ENCODE results near the gene BEX4.
"Not testable (repeated sequence)": the region's sequence is repeated elsewhere in the genome, so short reads cannot be mapped to it uniquely, and the experiment has no call there.

BEX4 gene

GRCh38 chrX:103187953-103188475 lies 26.9 kb upstream of the BEX4 start:
- CTCF ChIA-PET: no interaction called here
- no peak for TF ChIP-seq CTCF (conservative IDR thresholded peaks at IDR 0.05; ENCODE audit: low read depth)
- DNase-seq (ENCODE audit: low spot score): no peak
- H3K27ac ChIP-seq: no peak overlapping the region
- POLR2A ChIA-PET (ENCODE audit: low non-redundant PET): no interaction called here

DNA sequence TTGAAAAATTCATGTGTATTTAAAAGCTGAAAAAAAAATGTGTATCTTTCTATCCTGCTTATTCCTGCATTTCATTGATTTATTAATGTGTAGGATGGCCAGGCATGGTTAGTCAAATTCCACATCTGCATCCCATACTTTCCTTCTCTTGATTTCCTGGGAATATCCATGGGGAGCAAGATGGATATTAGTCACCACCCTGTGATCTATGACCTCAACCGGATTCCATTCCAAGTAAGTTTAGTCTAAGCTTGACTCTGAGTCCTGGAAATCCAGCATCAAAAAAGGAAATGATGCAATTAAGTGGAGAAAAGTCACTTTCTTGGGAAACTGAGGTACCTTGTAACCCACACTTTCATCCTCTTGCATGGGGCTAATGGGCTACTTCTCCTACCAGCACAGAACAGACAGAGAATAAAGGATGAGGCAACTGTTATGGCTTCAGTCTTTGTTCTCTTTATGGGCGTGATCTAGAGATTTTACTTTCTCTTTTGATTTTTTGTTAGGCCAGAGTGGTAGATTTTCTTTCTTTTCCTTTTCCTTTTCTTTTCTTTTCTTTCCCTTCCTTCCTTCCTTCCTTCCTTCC lies 17.1 kb upstream of the BEX4 start:
- no peak overlapping the region for H3K27ac ChIP-seq
- peak; percentile 13 for DNase-seq (ENCODE audit: low spot score)
- no peak for TF ChIP-seq CTCF (conservative IDR thresholded peaks at IDR 0.05; ENCODE audit: low read depth)
- POLR2A ChIA-PET (ENCODE audit: low non-redundant PET): no interaction called here
- CTCF ChIA-PET: interaction anchor here (0.6 kb wide), 1 partner anchor 22 kb away, joined by 3 read pairs; no protein-coding TSS in a partner anchor

GRCh38 chrX:103198668-103199067 lies 16.2 kb upstream of the BEX4 start:
- DNase-seq (ENCODE audit: low spot score); H3K27ac ChIP-seq; POLR2A ChIA-PET (ENCODE audit: low non-redundant PET); CTCF ChIA-PET: not testable (repeated sequence)

GRCh38 chrX:103201041-103201440 lies 13.9 kb upstream of the BEX4 start:
- no peak for TF ChIP-seq CTCF (conservative IDR thresholded peaks at IDR 0.05; ENCODE audit: low read depth)
- CTCF ChIA-PET: no interaction called here
- no peak for DNase-seq (ENCODE audit: low spot score)
- POLR2A ChIA-PET (ENCODE audit: low non-redundant PET): no interaction called here
- H3K27ac ChIP-seq: no peak overlapping the region

DNA sequence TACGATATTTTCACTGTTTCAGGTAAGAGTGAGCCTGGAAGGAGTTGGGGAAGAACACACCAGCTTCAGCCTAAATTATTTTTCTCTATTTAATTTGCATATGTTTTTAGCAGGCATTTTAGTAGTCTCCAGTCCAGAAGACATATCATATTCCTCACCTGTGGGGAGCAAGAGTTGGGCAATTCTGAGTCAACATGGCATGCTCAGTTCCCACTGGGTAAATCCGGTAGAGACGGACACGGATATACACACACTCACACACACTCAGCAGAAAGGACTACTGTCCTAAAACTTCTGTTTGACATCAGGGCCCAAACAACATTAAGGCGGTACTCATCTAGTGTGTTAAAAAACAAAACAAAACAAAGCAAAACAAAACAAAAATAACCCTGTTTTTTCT lies 4.9 kb upstream of the BEX4 start:
- DNase-seq (ENCODE audit: low spot score): no peak
- POLR2A ChIA-PET (ENCODE audit: low non-redundant PET): no interaction called here
- CTCF ChIA-PET: interaction anchor here (0.6 to 1.5 kb wide), 3 partner anchors 15 to 60 kb away, joined by 3 to 5 read pairs (median 4); partner anchors contain the start of gene TCEAL8
- no peak overlapping the region for H3K27ac ChIP-seq
- no peak for TF ChIP-seq CTCF (conservative IDR thresholded peaks at IDR 0.05; ENCODE audit: low read depth)

- no peak overlapping the region for H3K27ac ChIP-seq
- ChIA-PET POLR2A (ENCODE audit: low non-redundant PET) (interaction anchor here (0.7 kb wide), 1 partner anchor 40 kb away, joined by 3 read pairs; no protein-coding TSS in a partner anchor), CTCF (interaction anchor here (0.5 to 1.5 kb wide), 7 partner anchors 13 to 297 kb away, joined by 3 to 13 read pairs (median 4); partner anchors contain the start of gene TCEAL8)
- peak; percentile 51 for TF ChIP-seq CTCF (conservative IDR thresholded peaks at IDR 0.05; ENCODE audit: low read depth)
- DNase-seq (ENCODE audit: low spot score): peak; percentile 15
Measured at GRCh38 chrX:103211012-103211715, 3.7 kb upstream of the BEX4 start.
